Ovary (tissue), 9 donors: ENCODE data around the gene ABCA2. TPM values are rescaled to one million over a fixed set of nuclear protein-coding genes. Genes with fewer than 3 reads are reported as not detected.

ENCODE experiments used
- DNase-seq, 5 donors: peaks; one replicate each; pipeline ENCODE4 v3.0.0-alpha.2; 2019 to 2020
- H3K27ac ChIP-seq, 2 donors: fragments of 200-600 bp; one replicate each; pipeline versions ENCODE4 v1.5.1 to v1.8.0; 2019 to 2022
- H3K27me3 ChIP-seq: fragments of 200-600 bp; one replicate; pipeline ENCODE4 v1.8.0; 2022
- H3K36me3 ChIP-seq: fragments of 200-600 bp; sonication (generic); one replicate; pipeline ENCODE4 v1.5.1; 2019
- H3K4me1 ChIP-seq: one replicate; pipeline ENCODE4 v1.8.1; 2013; ENCODE audit warnings: mild to moderate bottlenecking, moderate library complexity; ENCODE audit not compliant: insufficient read depth
- H3K4me3 ChIP-seq: fragments of 200-600 bp; sonication (generic); one replicate; pipeline ENCODE4 v1.5.1; 2017
- H3K9me3 ChIP-seq, 2 donors: fragments of 200-600 bp in 1 of 2; sonication (generic) in 1 of 2; one replicate each; pipeline versions ENCODE4 v1.5.1 to v1.8.1; 2013 to 2019; ENCODE audit warnings: mild to moderate bottlenecking in 1 of 2, moderate library complexity in 1 of 2
- CTCF ChIP-seq, 3 donors: fragments of 450-650 bp in 2 of 3; fragments of 200-600 bp in 1 of 3; IDR thresholded peaks; one replicate each; pipeline versions ENCODE4 v1.5.1 to v1.8.0; 2016 to 2022; ENCODE audit warnings: antibody characterized with exemption in 3 of 3, mild to moderate bottlenecking in 1 of 3
- EP300 ChIP-seq: sonication (generic); formaldehyde crosslinking; IDR thresholded peaks from one replicate; pipeline ENCODE4 v1.6.1; 2017; ENCODE audit warnings: antibody characterized with exemption
- POLR2A ChIP-seq: fragments of 450-650 bp; IDR thresholded peaks from one replicate; pipeline ENCODE4 v1.6.1; 2017; ENCODE audit warnings: antibody characterized with exemption, mild to moderate bottlenecking, moderate library complexity
- WGBS, 3 donors: extraction: QIAGEN DNeasy Blood & Tissue Kit in 1 of 3; methylation state at CpG; one replicate each; pipeline versions ENCODE4 v1.1.5 to v1.1.7; 2013 to 2017; 5-methylcytosine and 5-hydroxymethylcytosine counted together
- intact Hi-C, 4 donors: fragments of 100-400 bp; cut with DNase I; formaldehyde crosslinking; loops; one replicate each; pipeline versions ENCODE4 v1.11.0 to v1.15.1; 2022 to 2023
- polyA plus RNA-seq, 2 donors: library from polyadenylated mRNA; stranded (reverse); fragments of 200-250 nt in 1 of 2; fragments of 350-450 nt in 1 of 2; fragmentation: Illumina TruSeq in 1 of 2; extraction: RNeasy Lipid Tissue Mini Kit (QIAGEN cat#74804) in 1 of 2; gene quantifications; one replicate each; pipeline ENCODE4 v1.2.3, GENCODE V29; 2013 to 2014
- total RNA-seq, 7 donors: library from RNA; depleted of rRNA in 2 of 7; stranded (reverse); fragments of >200 nt in 2 of 7; fragmentation: NEBNext Ultra II Directional in 3 of 7; extraction: Animal tissue kit (Norgen Biotek cat#: 25700) in 3 of 7; gene quantifications; one replicate each; pipeline versions ENCODE4 v1.1.0 to v1.2.4, GENCODE V29; 2016 to 2023
- donor health status: DM: no; HTN: no; CAD: no; lungs with moderate emphysema.
- donor health status: DM: no; HTN: no; CAD: no.
- donor health status: Bipolar disorder and iron deficiency.
- donor health status: DM: yes; HTN: yes; CAD: no.
- donor health status: DM: no; HTN: no; CAD: no.
- donor health status: DM: yes; HTN: yes; CAD: no.

Gene ABCA2
- total and polyA plus RNA-seq, 9 donors = 2.0 to 26.9 (median 12.3) TPM

DNA sequence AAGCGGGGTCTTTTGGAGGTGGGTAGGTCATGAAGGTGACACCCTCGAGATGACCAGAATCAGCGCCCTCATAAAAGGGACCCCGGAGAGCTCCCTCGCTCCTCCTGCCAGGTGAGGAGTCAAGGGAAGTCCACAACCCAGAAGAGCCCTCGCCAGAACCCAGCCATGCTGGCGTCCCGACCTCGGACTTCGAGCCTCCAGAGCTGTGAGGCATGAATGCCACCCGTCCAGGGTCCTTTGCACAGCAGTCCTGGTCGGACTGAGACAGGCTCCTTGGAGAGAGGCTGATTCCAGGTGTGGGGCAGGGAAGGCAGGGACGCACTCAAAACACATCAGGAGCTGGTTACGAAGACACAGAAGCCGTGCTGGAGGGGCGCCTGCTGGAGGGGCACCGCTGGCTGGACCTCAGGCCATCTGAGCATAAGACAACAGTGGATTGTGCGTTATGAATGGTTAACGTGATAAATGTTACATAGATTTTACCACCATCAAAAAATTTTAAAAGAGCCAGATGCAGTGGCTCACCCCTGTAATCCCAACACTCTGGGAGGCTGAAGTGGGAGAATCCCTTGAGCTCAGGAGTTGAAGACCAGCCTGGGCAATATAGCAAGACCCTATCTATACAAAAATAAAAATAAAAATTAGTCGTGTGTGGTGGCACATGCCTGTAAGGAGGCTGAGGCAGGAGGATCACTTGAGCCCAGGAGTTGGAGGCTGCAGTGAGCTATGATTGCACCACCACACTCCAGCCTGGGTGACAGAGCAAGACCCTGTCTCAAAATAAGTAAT, 26.0 kb downstream of the ABCA2 start:
- Histone ChIP-seq H3K9me3 (no peaks in the 10 kb centered on the region), H3K36me3 (no peaks in the 10 kb centered on the region), H3K4me1 (peaks cover 11% of the 10 kb centered on the region), H3K4me3 (no peak overlapping the region), H3K27me3 (no peaks in the 10 kb centered on the region), H3K27ac (no peak overlapping the region)
- 89 to 90% (median 89%) methylated on average over 20 of the region's 20 CpGs for WGBS, 3 donors
- intact Hi-C loops = no loop called here
- no peak for TF ChIP-seq CTCF (IDR thresholded peaks at IDR 0.05)
- TF ChIP-seq EP300 = no peak
- TF ChIP-seq POLR2A = no peak
- no peak for DNase-seq

DNA sequence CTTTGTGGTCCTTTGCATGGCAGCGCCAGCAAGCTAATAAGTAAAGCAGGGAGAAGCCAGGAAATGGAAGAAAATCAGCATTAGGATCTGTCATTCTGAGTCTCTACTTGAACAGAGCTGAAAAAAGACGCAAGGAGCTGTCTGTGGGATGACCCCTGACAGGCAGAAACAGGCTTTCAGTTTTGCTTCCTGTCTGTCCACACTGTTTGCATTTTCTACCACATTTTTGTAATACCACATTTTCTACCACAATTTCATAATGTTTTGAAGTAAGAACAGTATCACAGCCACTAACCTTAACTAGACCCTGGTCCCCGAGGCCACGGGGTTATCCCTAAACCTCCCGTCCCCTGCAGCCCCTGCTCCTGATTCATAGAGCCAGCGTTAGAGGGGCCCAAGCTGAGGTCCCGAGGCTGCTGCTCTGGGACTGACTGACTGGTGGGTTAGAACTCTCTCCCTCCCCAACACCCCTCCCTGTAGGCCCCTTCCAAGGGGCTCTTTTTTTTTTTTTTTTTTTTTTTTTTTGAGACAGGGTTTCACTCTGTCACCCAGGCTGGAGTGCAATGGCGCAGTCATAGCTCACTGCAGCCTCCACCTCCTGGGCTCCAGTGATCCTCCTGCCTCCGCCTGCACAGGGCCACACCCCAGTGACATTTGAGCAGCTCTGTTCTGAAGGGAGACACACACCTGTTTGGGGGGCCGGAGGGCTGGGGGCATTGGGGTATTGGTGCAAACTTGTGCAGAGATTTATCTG, 27.7 kb downstream of the ABCA2 start:
- intact Hi-C loops = no loop called here
- Histone ChIP-seq H3K27me3 (no peaks in the 10 kb centered on the region), H3K4me1 (peaks cover 9% of the 10 kb centered on the region), H3K27ac (no peak overlapping the region), H3K4me3 (no peak overlapping the region), H3K9me3 (no peaks in the 10 kb centered on the region), H3K36me3 (no peaks in the 10 kb centered on the region)
- WGBS, 3 donors = 33 to 45% (median 33%) methylated on average over 10 of the region's 10 CpGs
- DNase-seq = no peak
- no peak for TF ChIP-seq EP300
- no peak for TF ChIP-seq CTCF (IDR thresholded peaks at IDR 0.05)

DNA sequence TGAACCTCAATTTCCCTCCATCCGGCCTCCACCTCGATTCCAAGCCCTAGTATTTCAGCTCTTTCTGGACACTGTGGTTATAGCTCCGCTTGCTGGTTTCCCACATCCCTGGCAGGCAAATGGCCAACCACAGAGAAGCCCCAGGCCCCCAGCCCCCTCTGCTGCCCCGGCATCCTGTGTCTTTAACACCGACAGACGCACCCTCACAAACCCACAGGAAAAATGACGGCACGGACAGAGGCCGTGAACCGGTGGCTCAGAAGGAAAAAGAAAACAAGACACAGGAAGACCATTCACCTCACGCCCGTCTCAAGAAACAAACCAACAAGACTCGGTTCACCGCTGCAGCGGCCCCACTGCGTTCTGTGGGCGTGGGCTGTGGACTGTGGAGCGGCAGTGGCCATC, 30.2 kb downstream of the ABCA2 start:
- H3K9me3 ChIP-seq = no peaks in the 10 kb centered on the region
- DNase-seq = no peak
- WGBS, 3 donors = 81 to 85% (median 83%) methylated on average over 18 of the region's 18 CpGs
- H3K27ac ChIP-seq = no peak overlapping the region
- H3K4me3 ChIP-seq = no peak overlapping the region
- intact Hi-C loops = no loop called here
- no peaks in the 10 kb centered on the region for H3K27me3 ChIP-seq
- no peak for TF ChIP-seq EP300
- no peak for TF ChIP-seq CTCF (IDR thresholded peaks at IDR 0.05)
- TF ChIP-seq POLR2A = no peak
- no peaks in the 10 kb centered on the region for H3K36me3 ChIP-seq
- peaks cover 14% of the 10 kb centered on the region for H3K4me1 ChIP-seq

DNA sequence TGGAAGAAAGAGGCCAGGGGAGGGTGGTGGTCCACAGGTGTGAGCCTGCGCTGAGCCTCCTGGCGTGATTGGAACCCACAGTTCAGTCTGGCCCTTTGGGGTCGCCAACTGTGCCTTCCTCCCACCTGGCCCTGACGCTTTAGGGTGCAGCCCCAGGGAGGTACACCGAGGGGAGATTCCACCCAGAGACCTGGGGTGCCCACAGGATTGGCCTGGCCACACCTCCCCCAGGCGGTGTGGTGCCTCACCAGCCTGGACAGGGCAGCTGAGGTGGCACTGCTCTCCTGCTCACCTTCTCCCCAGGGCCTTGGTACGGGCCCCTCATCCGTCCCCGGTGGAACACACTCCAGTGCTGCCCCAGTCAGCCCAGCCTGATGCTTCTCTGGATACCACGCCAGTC, 30.7 kb downstream of the ABCA2 start:
- intact Hi-C loops = no loop called here
- H3K4me3 ChIP-seq = no peak overlapping the region
- H3K9me3 ChIP-seq = no peaks in the 10 kb centered on the region
- WGBS, 3 donors = 88 to 92% (median 90%) methylated on average over 10 of the region's 10 CpGs
- TF ChIP-seq POLR2A (no peak), CTCF (IDR thresholded peaks at IDR 0.05) (no peak), EP300 (no peak)
- DNase-seq = no peak
- H3K36me3 ChIP-seq = no peaks in the 10 kb centered on the region
- peaks cover 14% of the 10 kb centered on the region for H3K4me1 ChIP-seq
- H3K27ac ChIP-seq = no peak overlapping the region
- no peaks in the 10 kb centered on the region for H3K27me3 ChIP-seq
